ENCODE results near the gene DDX21.

DDX21 gene

DNA sequence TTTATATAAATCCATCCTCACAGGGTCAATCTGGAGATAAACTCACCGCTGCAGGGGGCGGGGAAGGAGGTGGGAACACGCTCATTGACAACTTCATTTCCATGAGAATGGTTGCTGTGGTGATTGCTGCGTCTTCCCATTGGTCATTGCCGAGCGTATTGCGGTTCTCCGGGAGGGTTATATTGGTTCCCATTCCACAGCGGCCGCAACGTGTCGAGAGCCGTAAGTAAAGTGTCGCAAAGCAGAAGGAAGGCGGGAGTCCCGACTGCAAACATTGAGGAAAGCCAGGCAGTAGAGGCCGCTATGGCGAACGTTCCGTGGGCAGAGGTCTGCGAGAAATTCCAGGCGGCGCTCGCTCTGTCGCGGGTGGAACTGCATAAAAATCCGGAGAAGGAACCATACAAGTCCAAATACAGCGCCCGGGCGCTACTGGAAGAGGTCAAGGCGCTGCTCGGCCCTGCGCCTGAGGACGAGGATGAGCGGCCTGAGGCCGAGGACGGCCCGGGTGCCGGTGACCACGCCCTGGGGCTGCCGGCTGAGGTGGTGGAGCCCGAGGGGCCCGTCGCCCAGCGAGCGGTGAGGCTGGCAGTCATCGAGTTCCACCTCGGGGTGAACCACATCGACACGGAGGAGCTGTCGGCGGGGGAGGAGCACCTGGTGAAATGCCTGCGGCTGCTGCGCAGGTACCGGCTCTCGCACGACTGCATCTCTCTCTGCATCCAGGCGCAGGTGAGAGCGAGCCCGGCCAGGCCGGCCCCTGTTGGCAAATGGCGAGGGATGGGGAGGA is 32.8 kb downstream of the DDX21 start, which contains the start of gene KIFBP:
KIFBP (plus strand) TSS at position 274 of the 787 bp plus-strand sequence; CDS start at position 304, 30 bp downstream.
- H3K4me3 ChIP-seq (ENCODE audit: insufficient read depth, low read length, poor library complexity, severe bottlenecking): no peak within 1 kb of the TSS
- H3K27ac ChIP-seq (ENCODE audit: low read depth, low read length): no peak within 1 kb of the TSS
- peak within 1 kb of the TSS; percentile 19 for H3K4me2 ChIP-seq (ENCODE audit: low read depth, low read length, poor library complexity, severe bottlenecking)
- TF ChIP-seq, protein P1, sequence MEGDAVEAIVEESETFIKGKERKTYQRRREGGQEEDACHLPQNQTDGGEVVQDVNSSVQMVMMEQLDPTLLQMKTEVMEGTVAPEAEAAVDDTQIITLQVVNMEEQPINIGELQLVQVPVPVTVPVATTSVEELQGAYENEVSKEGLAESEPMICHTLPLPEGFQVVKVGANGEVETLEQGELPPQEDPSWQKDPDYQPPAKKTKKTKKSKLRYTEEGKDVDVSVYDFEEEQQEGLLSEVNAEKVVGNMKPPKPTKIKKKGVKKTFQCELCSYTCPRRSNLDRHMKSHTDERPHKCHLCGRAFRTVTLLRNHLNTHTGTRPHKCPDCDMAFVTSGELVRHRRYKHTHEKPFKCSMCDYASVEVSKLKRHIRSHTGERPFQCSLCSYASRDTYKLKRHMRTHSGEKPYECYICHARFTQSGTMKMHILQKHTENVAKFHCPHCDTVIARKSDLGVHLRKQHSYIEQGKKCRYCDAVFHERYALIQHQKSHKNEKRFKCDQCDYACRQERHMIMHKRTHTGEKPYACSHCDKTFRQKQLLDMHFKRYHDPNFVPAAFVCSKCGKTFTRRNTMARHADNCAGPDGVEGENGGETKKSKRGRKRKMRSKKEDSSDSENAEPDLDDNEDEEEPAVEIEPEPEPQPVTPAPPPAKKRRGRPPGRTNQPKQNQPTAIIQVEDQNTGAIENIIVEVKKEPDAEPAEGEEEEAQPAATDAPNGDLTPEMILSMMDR (IDR thresholded peaks at IDR 0.05; ENCODE audit: insufficient read depth, low read length, poor library complexity, severe bottlenecking): peak; percentile 10
- no peak for TF ChIP-seq EZH2phosphoT487 (conservative IDR thresholded peaks at IDR 0.05; ENCODE audit: low read length)
- no peaks in the 10 kb centered on the region; the same call in 1 of the 2 replicates for H4K20me1 ChIP-seq (ENCODE audit: low read depth, low read length)
- H3K36me3 ChIP-seq (ENCODE audit: low read length): peaks cover 16% of the 10 kb centered on the region
- peak within 1 kb of the TSS; percentile 15 for H2AFZ ChIP-seq (ENCODE audit: low read depth, low read length, severe bottlenecking)
- peak within 1 kb of the TSS; percentile 21; the same call in 1 of the 2 replicates for H3K9ac ChIP-seq (ENCODE audit: low read length)
- H3K27me3 ChIP-seq (ENCODE audit: low read length): no peaks in the 10 kb centered on the region
- H3K9me2 ChIP-seq (replicated peaks; ENCODE audit: insufficient read depth, low read length): no peaks in the 10 kb centered on the region
- no peaks in the 10 kb centered on the region for H3K9me3 ChIP-seq (ENCODE audit: insufficient read depth, low read length)
- no peaks in the 10 kb centered on the region for H3K79me2 ChIP-seq (ENCODE audit: insufficient read depth, low read length)
- H3F3A ChIP-seq (ENCODE audit: insufficient read depth): peaks cover 38% of the 10 kb centered on the region

- Histone ChIP-seq H3K27me3 (ENCODE audit: low read length) (no peaks in the 10 kb centered on the region), H3K36me3 (ENCODE audit: low read length) (peaks cover 11% of the 10 kb centered on the region), H2AFZ (ENCODE audit: low read depth, low read length, severe bottlenecking) (no peak overlapping the region), H3F3A (ENCODE audit: insufficient read depth) (peaks cover 35% of the 10 kb centered on the region), H3K9me2 (replicated peaks; ENCODE audit: insufficient read depth, low read length) (no peaks in the 10 kb centered on the region), H3K9me3 (ENCODE audit: insufficient read depth, low read length) (no peaks in the 10 kb centered on the region), H4K20me1 (ENCODE audit: low read depth, low read length) (no peaks in the 10 kb centered on the region), H3K4me3 (ENCODE audit: insufficient read depth, low read length, poor library complexity, severe bottlenecking) (no peak overlapping the region), H3K27ac (ENCODE audit: low read depth, low read length) (no peak overlapping the region), H3K79me2 (ENCODE audit: insufficient read depth, low read length) (no peaks in the 10 kb centered on the region), H3K9ac (ENCODE audit: low read length) (no peak overlapping the region), H3K4me2 (ENCODE audit: low read depth, low read length, poor library complexity, severe bottlenecking) (no peak overlapping the region)
- TF ChIP-seq, protein P1 (IDR thresholded peaks at IDR 0.05; ENCODE audit: insufficient read depth, low read length, poor library complexity, severe bottlenecking): no peak
- no peak for TF ChIP-seq EZH2phosphoT487 (conservative IDR thresholded peaks at IDR 0.05; ENCODE audit: low read length)
Measured at GRCh38 chr10:68989317-68989990, 33.5 kb downstream of the DDX21 start.

DNA sequence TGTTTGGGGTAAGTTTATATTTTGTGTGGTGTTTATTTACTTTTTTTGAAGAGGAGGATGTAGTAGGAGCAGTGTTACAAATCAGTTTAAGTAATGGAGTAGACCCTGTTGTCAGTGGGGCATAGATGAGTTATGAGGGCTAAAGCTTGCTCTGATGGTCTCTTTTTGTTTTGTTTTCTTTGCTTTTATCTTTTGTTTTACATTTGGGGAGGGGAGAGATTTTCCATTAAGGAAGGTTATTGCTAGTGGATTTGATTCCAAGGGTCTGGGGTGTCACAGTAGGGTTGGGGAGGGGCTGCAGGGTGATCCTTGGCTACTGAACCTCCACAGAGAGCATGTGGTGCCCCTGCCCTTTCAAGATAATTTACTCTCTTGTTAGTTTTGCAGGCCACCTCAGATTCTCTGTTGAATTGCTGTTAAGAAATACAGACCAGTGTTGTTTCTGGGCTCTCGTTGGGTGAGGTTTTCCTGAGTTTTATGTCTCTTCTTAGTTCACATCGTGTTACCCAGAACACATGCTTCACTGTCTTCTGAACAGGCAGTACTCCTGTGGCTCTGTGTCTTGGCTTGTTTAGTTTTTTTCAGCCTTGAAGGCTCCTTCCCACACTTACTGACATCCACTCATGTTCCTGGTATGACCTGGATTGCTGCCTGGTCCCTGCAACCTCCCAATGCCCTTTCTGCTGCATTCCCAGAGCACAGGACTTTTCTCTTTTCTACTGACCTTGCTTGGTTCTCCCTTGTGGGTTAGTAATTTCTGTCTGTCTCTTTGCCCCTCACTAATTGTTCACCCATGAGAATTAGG is 36.9 kb downstream of the DDX21 start:
- no peaks in the 10 kb centered on the region for H3K9me3 ChIP-seq (ENCODE audit: insufficient read depth, low read length)
- no peak overlapping the region for H3K9ac ChIP-seq (ENCODE audit: low read length)
- H3F3A ChIP-seq (ENCODE audit: insufficient read depth): peaks cover 15% of the 10 kb centered on the region
- no peak overlapping the region for H3K27ac ChIP-seq (ENCODE audit: low read depth, low read length)
- no peaks in the 10 kb centered on the region for H4K20me1 ChIP-seq (ENCODE audit: low read depth, low read length)
- H3K4me2 ChIP-seq (ENCODE audit: low read depth, low read length, poor library complexity, severe bottlenecking): no peak overlapping the region
- H3K36me3 ChIP-seq (ENCODE audit: low read length): no peaks in the 10 kb centered on the region
- TF ChIP-seq EZH2phosphoT487 (conservative IDR thresholded peaks at IDR 0.05; ENCODE audit: low read length): no peak
- TF ChIP-seq, protein P1 (IDR thresholded peaks at IDR 0.05; ENCODE audit: insufficient read depth, low read length, poor library complexity, severe bottlenecking): no peak
- H3K9me2 ChIP-seq (replicated peaks; ENCODE audit: insufficient read depth, low read length): no peaks in the 10 kb centered on the region
- no peak overlapping the region for H3K4me3 ChIP-seq (ENCODE audit: insufficient read depth, low read length, poor library complexity, severe bottlenecking)
- no peaks in the 10 kb centered on the region for H3K27me3 ChIP-seq (ENCODE audit: low read length)
- H2AFZ ChIP-seq (ENCODE audit: low read depth, low read length, severe bottlenecking): no peak overlapping the region
- no peaks in the 10 kb centered on the region for H3K79me2 ChIP-seq (ENCODE audit: insufficient read depth, low read length)
